CD4-positive, alpha-beta T cell treated with Interleukin-21 for 1 hour (primary cell): ENCODE data around the gene ZFR2.

Source experiments
- DNase-seq: peaks from one replicate; pipeline ENCODE4 v3.0.0-alpha.2; 2020

Gene ZFR2

GRCh38 chr19:3867971-3868769 lies 668 bp downstream of the ZFR2 start:
- DNase-seq = no peak

GRCh38 chr19:3866910-3867638 lies 1.8 kb downstream of the ZFR2 start:
- DNase-seq = no peak

- DNase-seq = no peak
Observed at GRCh38 chr19:3863648-3864047, 5.2 kb downstream of the ZFR2 start.

- DNase-seq = no peak
Observed at GRCh38 chr19:3862826-3863500, 5.9 kb downstream of the ZFR2 start.

GRCh38 chr19:3860499-3860898 lies 8.3 kb downstream of the ZFR2 start:
- DNase-seq = no peak

- DNase-seq = no peak
Observed at GRCh38 chr19:3857449-3858003, 11.3 kb downstream of the ZFR2 start.

GRCh38 chr19:3855320-3855719 lies 13.5 kb downstream of the ZFR2 start:
- DNase-seq = no peak

GRCh38 chr19:3852614-3853254 lies 16.1 kb downstream of the ZFR2 start:
- DNase-seq = peak; percentile 54

GRCh38 chr19:3852177-3852511 lies 16.7 kb downstream of the ZFR2 start:
- DNase-seq = no peak

GRCh38 chr19:3851254-3852176 lies 17.3 kb downstream of the ZFR2 start:
- DNase-seq = no peak

- DNase-seq = no peak
Observed at GRCh38 chr19:3850320-3850972, 18.4 kb downstream of the ZFR2 start.

GRCh38 chr19:3849787-3850186 lies 19.1 kb downstream of the ZFR2 start:
- DNase-seq = no peak

- peak; percentile 54 for DNase-seq
Observed at GRCh38 chr19:3849092-3849491, 19.7 kb downstream of the ZFR2 start.

- no peak for DNase-seq
Observed at GRCh38 chr19:3844596-3844995, 24.2 kb downstream of the ZFR2 start.

- DNase-seq = no peak
Observed at GRCh38 chr19:3842948-3843347, 25.9 kb downstream of the ZFR2 start.

- DNase-seq = no peak
Observed at GRCh38 chr19:3840804-3841203, 28.0 kb downstream of the ZFR2 start.

- no peak for DNase-seq
Observed at GRCh38 chr19:3839941-3840340, 28.9 kb downstream of the ZFR2 start.

- DNase-seq = no peak
Observed at GRCh38 chr19:3838661-3839060, 30.2 kb downstream of the ZFR2 start.

- DNase-seq = no peak
Observed at GRCh38 chr19:3837922-3838321, 30.9 kb downstream of the ZFR2 start.

- DNase-seq = no peak
Observed at GRCh38 chr19:3837332-3837731, 31.5 kb downstream of the ZFR2 start.

GRCh38 chr19:3836887-3837286 lies 32.0 kb downstream of the ZFR2 start:
- no peak for DNase-seq

- DNase-seq = no peak
Observed at GRCh38 chr19:3835055-3835435, 33.8 kb downstream of the ZFR2 start.
